Stimulated activated naive CD8-positive, alpha-beta T cell treated with anti-CD3 and anti-CD28 coated beads, Interleukin-15, amount 100 ng/mL, for 72 hours (primary cell): ENCODE measurements around the gene IFI30.

Source experiments
- ATAC-seq: fragments of 150-1000 bp; cut with Tn5 transposase; 2 replicates; pipeline ENCODE4 v1.10.0; 2021; ENCODE audit warnings: mild to moderate bottlenecking, moderate library complexity
- DNase-seq, 2 donors: peaks; one replicate each; pipeline ENCODE4 v3.0.0; 2021 to 2022
- H3K27ac Mint-ChIP-seq, 2 donors: one replicate each; pipeline ENCODE4 v1.8.0; 2022; ENCODE audit warnings: mild to moderate bottlenecking in 2 of 2, mixed read lengths in 2 of 2, moderate library complexity in 2 of 2
- H3K27me3 Mint-ChIP-seq: one replicate; pipeline ENCODE4 v1.8.0; 2022; ENCODE audit warnings: mixed read lengths
- H3K4me1 Mint-ChIP-seq: one replicate; pipeline ENCODE4 v1.8.0; 2022; ENCODE audit warnings: mild to moderate bottlenecking, mixed read lengths
- H3K4me3 Mint-ChIP-seq, 2 donors: one replicate each; pipeline ENCODE4 v1.8.0; 2022; ENCODE audit warnings: mild to moderate bottlenecking in 2 of 2, mixed read lengths in 2 of 2, moderate library complexity in 1 of 2
- H3K9me3 Mint-ChIP-seq, 2 donors: one replicate each; pipeline ENCODE4 v1.8.0; 2022; ENCODE audit warnings: mixed read lengths in 2 of 2

The IFI30 gene

DNA sequence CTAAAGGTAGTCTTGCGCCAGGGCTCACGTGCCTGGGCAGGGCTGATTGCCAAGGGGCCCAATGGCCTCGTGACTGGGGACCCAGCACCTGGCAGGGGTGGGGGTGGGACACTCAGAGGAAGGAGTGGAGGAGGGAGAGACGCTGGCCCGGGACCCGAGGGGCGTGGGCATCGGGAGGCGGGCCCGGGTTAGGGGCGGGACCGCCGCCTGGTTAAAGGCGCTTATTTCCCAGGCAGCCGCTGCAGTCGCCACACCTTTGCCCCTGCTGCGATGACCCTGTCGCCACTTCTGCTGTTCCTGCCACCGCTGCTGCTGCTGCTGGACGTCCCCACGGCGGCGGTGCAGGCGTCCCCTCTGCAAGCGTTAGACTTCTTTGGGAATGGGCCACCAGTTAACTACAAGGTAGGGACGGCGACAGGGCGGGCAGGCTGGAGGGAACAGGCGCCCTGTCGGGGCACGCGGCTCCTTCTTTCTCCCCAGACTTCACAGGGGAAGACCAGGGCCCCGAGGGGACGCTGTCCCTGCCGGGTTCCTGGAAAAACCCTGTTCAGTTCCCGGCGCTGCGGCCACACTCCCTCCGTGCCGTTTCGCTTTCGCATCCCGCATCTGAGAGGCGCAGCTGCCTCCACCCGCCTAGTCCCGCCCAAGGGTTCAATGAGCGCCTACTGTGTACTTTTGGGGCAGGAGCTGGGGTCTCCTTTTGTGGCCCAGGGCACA, at the start of gene IFI30:
TSS of gene IFI30 (plus strand) at position 242 of the 717 bp plus-strand sequence. CDS start at position 271, 29 bp downstream.
- peak within 1 kb of the TSS; percentile 87 to 90 for H3K27ac Mint-ChIP-seq
- H3K4me1 Mint-ChIP-seq, result peaks cover 36% of the 10 kb centered on the region
- ATAC-seq, result peak; percentile 83
- H3K27me3 Mint-ChIP-seq, result no peaks in the 10 kb centered on the region
- DNase-seq, result peak; percentile 44 to 62
- peak within 1 kb of the TSS; percentile 89 to 92 for H3K4me3 Mint-ChIP-seq
- H3K9me3 Mint-ChIP-seq, result no peaks in the 10 kb centered on the region

DNA sequence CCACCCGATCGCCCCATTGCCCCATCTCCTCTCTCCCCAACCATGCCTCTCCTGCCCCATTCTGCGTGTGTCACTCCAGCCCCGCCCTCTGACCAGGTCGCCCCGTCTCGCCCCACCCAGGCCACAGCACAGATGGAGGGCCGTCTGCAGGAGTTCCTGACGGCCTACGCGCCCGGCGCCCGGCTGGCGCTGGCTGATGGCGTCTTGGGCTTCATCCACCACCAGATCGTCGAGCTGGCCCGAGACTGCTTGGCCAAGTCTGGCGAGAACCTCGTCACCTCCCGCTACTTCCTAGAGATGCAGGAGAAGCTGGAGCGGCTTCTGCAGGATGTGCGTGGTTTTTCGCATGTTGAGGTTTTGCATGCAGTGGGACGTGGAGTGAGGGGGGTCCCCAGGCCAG, 49.8 kb upstream of the IFI30 start:
- Mint-ChIP-seq H3K4me1 (peaks cover 28% of the 10 kb centered on the region), H3K9me3 (no peaks in the 10 kb centered on the region)

DNA sequence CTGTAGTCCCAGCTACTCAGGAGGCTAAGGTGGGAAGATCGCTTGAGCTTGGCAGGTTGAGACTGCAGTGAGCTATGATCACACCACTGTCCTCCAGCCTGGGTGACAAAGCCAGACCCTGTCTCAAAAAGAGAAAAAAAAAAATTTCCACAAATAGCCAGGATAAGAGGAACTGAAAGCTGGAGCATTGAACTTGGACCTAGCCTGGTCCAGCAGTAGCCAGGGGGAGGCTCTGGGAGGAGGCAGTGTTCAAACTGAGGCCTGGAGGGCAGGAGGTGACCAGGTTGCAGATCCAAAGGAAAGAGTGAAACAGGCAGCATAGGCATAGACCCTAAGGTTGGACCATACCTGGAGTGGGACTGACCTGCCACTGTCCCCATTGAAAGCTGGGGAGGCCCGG, 47.5 kb upstream of the IFI30 start:
- Mint-ChIP-seq H3K9me3 (no peaks in the 10 kb centered on the region), H3K27me3 (no peaks in the 10 kb centered on the region), H3K27ac (peak overlapping the region; percentile 25 to 85), H3K4me3 (no peak overlapping the region), H3K4me1 (peaks cover 7% of the 10 kb centered on the region)
- ATAC-seq (no peak), DNase-seq (no peak)

More for the DNA sequence above, 49.8 kb upstream of the IFI30 start:
- Mint-ChIP-seq H3K4me3 (no peak overlapping the region), H3K27me3 (no peaks in the 10 kb centered on the region), H3K27ac (no peak overlapping the region)
- no peak for ATAC-seq
- no peak for DNase-seq

DNA sequence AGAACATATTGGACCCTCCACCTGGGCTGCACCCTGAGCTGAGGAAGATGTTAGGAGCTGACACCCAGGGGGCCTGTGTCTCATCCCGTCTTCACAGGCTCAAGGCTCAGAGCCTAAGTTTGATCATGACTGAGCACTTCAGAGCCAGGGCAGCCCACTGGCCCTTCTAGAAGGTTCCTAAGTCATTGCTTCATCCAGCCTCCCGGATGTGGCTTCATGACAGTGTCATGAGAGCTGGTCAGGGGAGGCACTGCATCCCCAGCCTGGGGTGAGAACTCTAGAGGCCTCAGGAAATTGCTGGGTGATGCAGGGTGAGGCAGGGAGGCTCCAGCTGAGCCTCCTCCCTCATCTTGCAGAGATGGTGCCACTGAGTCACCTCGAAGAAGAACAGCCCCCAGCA, 45.6 kb upstream of the IFI30 start:
- no peak overlapping the region for H3K27ac Mint-ChIP-seq
- ATAC-seq, result peak; percentile 76
- H3K27me3 Mint-ChIP-seq, result no peaks in the 10 kb centered on the region
- peaks cover 7% of the 10 kb centered on the region for H3K4me1 Mint-ChIP-seq
- H3K9me3 Mint-ChIP-seq, result no peaks in the 10 kb centered on the region
- DNase-seq, result no peak
- H3K4me3 Mint-ChIP-seq, result no peak overlapping the region

DNA sequence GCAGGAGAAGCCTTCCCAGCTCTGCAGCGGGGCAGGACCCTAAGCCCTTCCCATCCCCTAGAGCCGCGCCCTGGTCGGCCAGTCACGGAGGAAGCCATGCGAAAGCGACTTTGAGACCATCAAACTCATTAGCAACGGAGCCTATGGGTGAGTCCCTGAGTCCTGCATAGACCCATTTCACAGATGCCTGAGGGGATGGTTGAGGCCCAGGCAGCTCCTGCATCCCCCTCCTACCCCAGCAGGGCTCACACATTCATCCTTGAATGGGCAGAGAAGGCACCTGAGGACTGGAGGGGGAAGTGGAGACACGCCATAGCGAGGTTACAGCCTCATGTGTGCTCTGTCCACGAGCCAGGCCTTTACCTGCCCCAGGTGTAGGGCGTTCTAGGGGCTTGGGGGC, 44.8 kb upstream of the IFI30 start:
- Mint-ChIP-seq H3K4me1 (peaks cover 7% of the 10 kb centered on the region), H3K27ac (no peak overlapping the region), H3K4me3 (no peak overlapping the region)

DNA sequence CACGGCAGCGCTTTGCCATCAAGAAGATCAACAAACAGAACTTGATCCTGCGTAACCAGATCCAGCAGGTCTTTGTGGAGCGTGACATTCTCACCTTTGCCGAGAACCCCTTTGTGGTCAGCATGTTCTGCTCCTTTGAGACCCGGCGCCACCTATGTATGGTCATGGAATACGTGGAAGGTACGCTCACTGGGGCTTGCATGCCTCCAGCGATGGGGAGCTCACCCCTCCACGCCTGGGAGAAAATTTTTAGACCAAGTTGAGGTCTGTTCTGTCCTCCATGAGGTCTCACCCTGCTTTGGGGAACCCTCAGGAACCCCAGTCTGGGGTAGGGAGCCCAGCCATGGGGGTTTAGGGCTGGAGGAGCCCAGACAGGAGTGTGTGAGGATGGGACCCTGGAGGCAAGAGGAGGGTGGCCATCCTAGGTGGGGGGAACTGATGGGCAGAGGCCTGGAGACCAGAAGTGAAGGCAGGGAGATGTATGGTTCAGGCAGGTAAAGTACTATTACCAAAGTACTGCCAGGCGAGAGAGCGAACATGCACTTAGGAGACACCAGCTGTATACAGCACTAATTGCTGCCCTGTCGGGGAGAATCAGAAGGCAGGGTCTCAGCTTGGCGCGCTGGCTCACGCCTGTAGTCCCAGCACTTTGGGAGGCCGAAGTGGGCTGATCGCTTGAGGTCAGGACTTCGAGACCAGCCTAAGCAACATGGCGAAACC, 42.9 kb upstream of the IFI30 start:
- no peaks in the 10 kb centered on the region for H3K9me3 Mint-ChIP-seq
- no peak for ATAC-seq
- DNase-seq, result no peak
- H3K27me3 Mint-ChIP-seq, result no peaks in the 10 kb centered on the region
- H3K27ac Mint-ChIP-seq, result peak overlapping the region in 1 of 2 donors; percentile 28
- H3K4me1 Mint-ChIP-seq, result peaks cover 7% of the 10 kb centered on the region
- H3K4me3 Mint-ChIP-seq, result no peak overlapping the region

More for the DNA sequence above, 44.8 kb upstream of the IFI30 start:
- H3K27me3 Mint-ChIP-seq, result no peaks in the 10 kb centered on the region
- no peaks in the 10 kb centered on the region for H3K9me3 Mint-ChIP-seq
- DNase-seq, result no peak
- ATAC-seq, result no peak

DNA sequence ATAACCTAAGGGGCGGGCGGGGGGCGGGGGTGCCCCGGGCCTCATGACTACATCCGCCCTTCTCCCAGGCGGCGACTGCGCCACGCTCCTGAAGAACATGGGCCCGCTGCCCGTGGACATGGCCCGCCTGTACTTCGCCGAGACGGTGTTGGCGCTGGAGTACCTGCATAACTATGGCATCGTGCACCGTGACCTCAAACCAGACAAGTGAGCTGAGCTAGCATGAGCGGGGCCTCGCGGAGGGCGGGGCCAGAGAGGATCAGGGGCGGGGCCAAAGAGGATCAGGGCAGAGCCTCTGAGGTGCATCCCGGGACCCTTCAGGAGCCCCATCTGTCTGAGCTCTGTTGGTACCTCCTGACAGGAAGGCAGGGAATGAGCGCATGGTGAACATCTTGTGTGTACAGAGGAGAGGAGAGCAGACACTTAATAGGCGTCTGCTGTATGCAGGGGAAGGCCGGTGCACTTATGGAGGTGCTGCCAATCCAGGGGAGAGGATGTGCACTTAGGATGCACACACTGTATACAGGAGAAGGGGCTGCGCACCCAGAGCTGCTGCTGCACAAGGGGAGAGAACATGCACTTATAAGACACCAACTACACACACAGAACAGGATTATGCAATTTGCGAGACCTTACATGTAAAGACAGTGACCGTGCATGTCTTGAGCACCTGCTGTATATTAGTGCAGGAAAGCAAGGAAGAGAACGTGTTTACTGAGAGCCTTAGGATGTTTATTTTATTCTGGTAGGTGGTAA, 41.6 kb upstream of the IFI30 start:
- peaks cover 7% of the 10 kb centered on the region for H3K4me1 Mint-ChIP-seq
- H3K27me3 Mint-ChIP-seq, result no peaks in the 10 kb centered on the region

DNA sequence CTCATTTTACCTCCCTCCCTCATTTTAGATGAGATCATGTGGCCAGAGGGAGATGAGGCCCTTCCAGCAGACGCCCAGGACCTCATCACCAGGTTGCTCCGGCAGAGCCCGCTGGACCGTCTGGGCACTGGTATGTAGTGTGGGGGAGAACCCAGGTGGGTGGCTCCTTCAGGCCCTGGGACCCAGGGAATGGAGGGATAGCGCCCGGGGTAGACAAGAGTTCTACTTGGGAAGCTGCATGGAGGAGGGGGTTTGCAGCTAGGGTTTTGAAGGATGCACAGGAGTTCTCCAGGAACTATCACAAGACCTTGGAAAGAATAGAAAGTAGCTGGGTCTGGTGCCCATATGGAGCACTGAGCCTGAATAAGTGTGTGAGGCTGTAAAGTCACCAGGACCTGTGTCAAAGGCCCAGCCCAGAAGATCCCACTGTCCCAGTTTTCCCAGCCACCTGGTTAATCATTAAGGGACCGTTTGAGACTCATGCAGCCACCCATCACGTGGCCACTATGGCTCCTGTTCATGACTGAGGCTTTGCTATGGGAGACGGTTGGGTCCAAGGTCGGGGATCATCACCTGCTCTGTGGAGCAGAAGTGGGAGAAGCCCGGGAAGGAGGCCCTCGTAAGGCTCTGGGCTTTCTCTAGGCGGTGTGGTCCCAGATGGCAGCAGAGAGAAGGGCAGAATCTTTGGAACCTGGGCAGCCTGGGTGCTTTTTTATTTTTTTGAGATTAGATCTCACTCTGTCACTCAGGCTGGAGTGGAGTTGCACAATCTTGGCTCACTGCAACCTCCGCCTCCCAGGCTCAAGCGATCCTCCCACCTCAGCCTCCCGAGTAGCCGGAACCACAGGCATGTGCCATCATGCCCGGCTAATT, 37.7 kb upstream of the IFI30 start:
- no peak for DNase-seq
- Mint-ChIP-seq H3K27me3 (no peaks in the 10 kb centered on the region), H3K9me3 (peaks cover 0 to 6% of the 10 kb centered on the region in 2 donors), H3K4me3 (no peak overlapping the region), H3K4me1 (no peaks in the 10 kb centered on the region), H3K27ac (no peak overlapping the region)
- ATAC-seq, result no peak

More for the DNA sequence above, 41.6 kb upstream of the IFI30 start:
- ATAC-seq (no peak), DNase-seq (no peak)
- Mint-ChIP-seq H3K27ac (no peak overlapping the region), H3K4me3 (no peak overlapping the region), H3K9me3 (no peaks in the 10 kb centered on the region)

DNA sequence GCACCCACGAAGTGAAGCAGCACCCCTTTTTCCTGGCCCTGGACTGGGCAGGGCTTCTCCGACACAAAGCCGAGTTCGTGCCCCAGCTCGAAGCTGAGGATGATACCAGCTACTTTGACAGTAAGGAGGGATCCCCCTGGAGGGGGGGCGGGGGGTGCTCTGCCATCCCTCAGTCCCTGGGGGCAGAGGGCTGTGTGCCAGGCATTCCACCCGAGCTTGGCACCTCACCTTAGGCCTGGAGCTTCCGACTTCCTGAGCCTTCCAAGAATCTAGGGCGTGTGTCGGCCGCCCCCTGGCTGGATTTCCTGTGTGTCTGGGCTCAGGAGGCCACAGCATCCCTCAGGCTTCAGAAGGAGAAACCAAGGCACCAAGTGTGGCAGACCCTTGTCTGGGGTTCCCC, 36.4 kb upstream of the IFI30 start:
- H3K27me3 Mint-ChIP-seq, result no peaks in the 10 kb centered on the region
- no peaks in the 10 kb centered on the region for H3K4me1 Mint-ChIP-seq
- no peak overlapping the region for H3K4me3 Mint-ChIP-seq
- H3K9me3 Mint-ChIP-seq, result peaks cover 0 to 6% of the 10 kb centered on the region in 2 donors
- no peak for DNase-seq
- no peak for ATAC-seq
- H3K27ac Mint-ChIP-seq, result no peak overlapping the region

DNA sequence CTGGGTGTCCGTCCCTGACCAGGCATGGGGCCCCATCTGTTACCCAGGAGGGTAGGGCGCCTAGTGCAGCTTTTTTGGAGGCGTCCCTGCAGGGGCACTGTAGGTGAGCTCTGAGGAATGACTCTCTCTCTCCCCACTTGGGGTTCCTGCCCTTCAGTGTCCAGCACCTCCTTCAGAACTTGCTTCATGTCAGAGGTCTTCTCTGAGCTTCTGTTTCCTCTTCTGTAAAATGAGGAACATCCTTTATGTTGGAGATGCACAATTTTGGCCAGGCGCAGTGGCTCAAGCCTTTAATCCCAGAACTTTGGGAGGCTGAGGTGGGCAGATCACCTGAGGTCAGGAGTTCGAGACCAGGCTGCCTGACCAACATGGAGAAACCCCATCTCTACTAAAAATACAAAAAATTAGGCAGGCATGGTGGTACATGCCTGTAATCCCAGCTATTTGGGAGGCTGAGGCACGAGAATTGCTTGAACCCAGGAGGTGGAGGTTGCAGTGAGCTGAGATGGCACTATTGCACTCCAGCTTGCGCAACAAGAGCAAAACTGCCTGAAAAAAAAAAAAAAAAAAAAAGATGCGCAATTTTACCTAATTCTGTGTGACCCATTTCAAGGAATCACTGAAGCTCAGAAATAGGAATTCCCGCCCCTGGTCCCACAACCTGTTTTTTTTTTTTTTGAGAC, 35.8 kb upstream of the IFI30 start:
- DNase-seq (no peak), ATAC-seq (no peak)
- H3K27ac Mint-ChIP-seq, result peak overlapping the region in 1 of 2 donors; percentile 12
- peaks cover 0 to 6% of the 10 kb centered on the region in 2 donors for H3K9me3 Mint-ChIP-seq
- H3K4me1 Mint-ChIP-seq, result no peaks in the 10 kb centered on the region
- H3K4me3 Mint-ChIP-seq, result no peak overlapping the region
- no peaks in the 10 kb centered on the region for H3K27me3 Mint-ChIP-seq

DNA sequence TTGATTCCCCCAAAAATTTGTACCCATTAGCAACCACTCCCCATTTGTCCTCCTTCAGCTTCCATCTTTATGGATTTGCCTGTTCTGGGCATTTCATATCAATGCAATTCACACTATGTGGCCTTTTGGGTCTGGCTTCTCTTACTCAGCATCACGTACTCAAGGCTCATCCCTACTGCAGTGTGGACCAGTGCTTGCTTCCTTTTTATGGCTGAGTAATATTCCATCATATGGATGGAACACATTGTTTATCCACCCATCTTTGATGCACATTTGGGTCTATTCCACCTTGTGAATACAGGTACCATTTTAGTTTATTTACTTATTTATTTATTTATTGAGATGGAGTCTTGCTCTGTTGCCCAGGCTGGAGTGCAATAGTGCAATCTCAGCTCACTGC, 33.1 kb upstream of the IFI30 start:
- no peak overlapping the region for H3K4me3 Mint-ChIP-seq
- peaks cover 0 to 6% of the 10 kb centered on the region in 2 donors for H3K9me3 Mint-ChIP-seq
- H3K27me3 Mint-ChIP-seq, result no peaks in the 10 kb centered on the region
- H3K4me1 Mint-ChIP-seq, result no peaks in the 10 kb centered on the region
- DNase-seq (no peak), ATAC-seq (no peak)
- H3K27ac Mint-ChIP-seq, result peak overlapping the region in 1 of 2 donors; percentile 5

DNA sequence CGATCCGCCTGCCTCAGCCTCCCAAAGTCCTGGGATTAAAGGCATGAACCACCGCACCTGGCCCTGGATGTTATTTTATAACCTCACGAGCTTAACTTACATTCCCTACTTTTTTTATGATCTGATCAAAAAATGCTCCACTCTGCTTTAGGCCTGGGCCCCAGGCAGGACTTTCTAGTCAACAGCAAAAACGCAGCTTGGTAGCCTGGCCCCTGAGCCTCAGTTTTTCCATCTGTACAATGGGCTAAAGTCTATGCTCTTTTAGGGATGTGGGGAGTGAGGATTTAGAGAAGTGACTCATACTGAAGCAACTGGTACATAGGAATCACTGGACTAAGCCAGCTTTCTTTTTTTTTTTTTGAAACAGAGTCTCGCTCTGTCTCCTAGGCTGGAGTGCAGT, 32.6 kb upstream of the IFI30 start:
- Mint-ChIP-seq H3K4me1 (no peaks in the 10 kb centered on the region), H3K9me3 (peaks cover 0 to 6% of the 10 kb centered on the region in 2 donors), H3K27me3 (no peaks in the 10 kb centered on the region), H3K27ac (no peak overlapping the region), H3K4me3 (no peak overlapping the region)
- no peak for ATAC-seq
- no peak for DNase-seq

DNA sequence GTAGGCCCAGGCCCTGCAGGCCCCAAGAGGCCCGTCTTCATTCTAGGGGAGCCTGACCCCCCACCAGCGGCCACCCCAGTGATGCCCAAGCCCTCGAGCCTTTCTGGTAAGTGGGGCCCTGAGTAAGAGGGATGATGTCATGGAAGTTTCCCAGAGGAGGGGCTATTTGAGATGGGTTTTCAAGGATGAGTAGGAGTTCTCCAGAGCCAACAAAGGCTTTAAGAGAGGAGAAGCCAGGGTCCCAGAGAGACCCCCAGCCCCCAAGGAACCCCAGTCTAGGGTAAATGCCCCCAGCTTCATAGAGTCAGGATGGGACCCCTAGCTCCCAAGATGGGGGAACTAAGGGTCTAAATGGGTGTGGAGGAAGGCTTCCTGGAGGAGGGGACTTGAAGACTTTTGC, 29.7 kb upstream of the IFI30 start:
- Mint-ChIP-seq H3K4me1 (no peaks in the 10 kb centered on the region), H3K9me3 (peaks cover 0 to 6% of the 10 kb centered on the region in 2 donors), H3K27me3 (no peaks in the 10 kb centered on the region), H3K4me3 (no peak overlapping the region), H3K27ac (peak overlapping the region; percentile 27 to 72)
- DNase-seq, result no peak
- no peak for ATAC-seq

DNA sequence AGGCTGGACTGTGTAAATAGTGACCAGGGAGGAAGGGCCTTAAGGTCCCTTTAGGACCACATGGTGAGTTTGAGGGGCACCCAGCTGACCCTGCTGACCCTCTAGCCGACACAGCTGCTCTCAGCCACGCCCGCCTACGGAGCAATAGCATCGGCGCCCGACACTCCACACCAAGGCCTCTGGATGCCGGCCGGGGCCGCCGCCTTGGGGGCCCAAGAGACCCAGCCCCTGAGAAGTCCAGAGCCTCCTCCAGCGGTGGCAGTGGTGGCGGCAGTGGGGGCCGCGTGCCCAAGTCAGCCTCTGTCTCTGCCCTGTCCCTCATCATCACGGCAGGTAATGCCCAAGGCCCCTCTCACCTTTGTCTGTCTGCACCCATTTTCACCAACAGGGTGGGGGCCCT, 29.3 kb upstream of the IFI30 start:
- Mint-ChIP-seq H3K4me1 (no peaks in the 10 kb centered on the region), H3K27ac (peak overlapping the region in 1 of 2 donors; percentile 72), H3K9me3 (peaks cover 0 to 6% of the 10 kb centered on the region in 2 donors), H3K27me3 (no peaks in the 10 kb centered on the region), H3K4me3 (no peak overlapping the region)
- DNase-seq (no peak), ATAC-seq (no peak)
